NCI-H1436 (cell line): Measurements from ENCODE around the gene CCDC142.
A peak's percentile ranks its signal among the peaks of the same experiment; 100 is the strongest.

ENCODE experiments used
- DNase-seq: peaks from one replicate; lab custom pipeline; 2025; lab: John Stamatoyannopoulos, UW

CCDC142 gene

DNA sequence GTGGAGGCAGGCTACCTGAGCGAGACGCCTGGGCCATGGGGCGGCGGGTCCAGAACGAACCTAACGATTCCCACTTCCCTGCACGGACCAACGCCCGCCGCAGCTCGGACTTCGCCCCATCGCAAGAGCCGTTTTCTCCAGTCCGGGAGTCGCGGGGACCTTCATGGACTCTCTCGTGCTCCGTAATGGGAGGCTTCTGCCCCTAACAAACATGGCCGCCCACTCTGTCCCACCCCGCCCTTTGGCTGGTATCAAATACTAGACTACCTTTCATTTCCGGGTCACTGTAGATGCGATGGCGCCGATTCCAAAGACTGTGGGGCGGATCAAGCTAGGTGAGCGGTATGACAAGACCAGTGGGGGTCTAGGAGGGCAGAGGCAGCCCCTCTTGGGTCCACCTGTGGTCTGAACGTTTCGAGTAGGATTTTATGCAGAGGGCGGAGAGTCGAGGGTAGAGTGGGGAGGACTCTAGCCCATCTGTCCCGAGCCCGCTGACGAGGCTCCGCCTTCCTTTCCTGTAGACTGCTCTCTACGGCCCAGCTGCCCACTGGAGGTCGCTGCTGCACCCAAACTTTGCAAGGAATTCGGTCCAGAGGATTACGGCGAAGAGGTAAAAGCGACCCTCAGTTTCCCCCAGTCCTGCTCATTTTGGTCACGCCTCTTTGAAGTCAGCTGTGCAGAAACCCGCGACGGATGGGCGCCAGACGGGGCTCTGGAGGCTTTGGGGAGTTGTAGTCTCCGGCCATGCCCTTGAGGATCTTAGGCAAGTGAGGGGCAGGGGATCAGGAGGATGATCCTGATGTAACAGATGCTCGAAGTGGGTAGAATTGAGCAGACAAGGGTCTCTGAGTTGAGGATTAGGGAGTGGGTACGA lies at the start of gene CCDC142, which contains the start of gene TTC31:
TSS of gene CCDC142 (minus strand) at position 198 of the 874 bp plus-strand sequence. CDS start at position 37, 161 bp downstream.
TSS of gene TTC31 (plus strand) at position 281 of the 874 bp plus-strand sequence. CDS start at position 296, 15 bp downstream.
- DNase-seq: peak; percentile 92

DNA sequence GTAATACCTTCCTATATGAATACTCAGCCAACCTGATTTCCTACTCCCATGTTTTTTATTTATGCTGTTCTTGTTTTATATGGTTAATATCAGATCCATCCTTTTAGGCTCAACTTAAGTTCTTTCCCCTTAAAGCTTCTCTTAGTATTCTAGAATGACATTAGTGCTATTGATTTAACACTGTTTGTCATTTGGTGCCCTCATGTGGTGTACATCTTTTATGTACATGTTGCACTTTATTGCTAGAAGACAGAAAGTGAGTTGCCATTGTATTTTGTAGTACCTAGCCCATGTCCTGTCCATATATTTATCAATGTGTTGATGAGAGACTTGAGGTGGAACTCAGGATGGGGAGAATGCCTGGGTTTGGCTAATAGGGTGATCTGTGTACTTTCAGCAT lies 49.4 kb upstream of the CCDC142 start:
- DNase-seq: no peak

DNA sequence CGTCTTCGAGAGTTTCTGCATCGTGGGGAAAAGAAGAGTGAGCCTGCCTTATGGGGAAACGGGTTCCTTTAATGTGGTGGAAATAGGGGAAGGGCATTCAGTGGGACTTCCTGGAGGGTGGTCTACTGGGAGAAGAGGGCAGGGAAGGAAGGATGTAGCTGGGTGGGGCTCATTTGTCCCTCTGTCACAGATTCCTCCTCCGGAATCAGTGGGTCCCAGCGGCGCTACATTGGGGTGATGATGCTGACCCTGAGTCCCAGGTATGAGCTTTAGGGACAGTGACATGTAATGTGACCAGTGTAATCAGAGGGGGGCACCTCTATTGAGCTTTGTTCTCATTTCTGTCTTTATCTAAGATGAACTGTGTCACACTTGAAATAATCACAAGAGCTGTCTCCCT lies 48.9 kb upstream of the CCDC142 start:
- no peak for DNase-seq

DNA sequence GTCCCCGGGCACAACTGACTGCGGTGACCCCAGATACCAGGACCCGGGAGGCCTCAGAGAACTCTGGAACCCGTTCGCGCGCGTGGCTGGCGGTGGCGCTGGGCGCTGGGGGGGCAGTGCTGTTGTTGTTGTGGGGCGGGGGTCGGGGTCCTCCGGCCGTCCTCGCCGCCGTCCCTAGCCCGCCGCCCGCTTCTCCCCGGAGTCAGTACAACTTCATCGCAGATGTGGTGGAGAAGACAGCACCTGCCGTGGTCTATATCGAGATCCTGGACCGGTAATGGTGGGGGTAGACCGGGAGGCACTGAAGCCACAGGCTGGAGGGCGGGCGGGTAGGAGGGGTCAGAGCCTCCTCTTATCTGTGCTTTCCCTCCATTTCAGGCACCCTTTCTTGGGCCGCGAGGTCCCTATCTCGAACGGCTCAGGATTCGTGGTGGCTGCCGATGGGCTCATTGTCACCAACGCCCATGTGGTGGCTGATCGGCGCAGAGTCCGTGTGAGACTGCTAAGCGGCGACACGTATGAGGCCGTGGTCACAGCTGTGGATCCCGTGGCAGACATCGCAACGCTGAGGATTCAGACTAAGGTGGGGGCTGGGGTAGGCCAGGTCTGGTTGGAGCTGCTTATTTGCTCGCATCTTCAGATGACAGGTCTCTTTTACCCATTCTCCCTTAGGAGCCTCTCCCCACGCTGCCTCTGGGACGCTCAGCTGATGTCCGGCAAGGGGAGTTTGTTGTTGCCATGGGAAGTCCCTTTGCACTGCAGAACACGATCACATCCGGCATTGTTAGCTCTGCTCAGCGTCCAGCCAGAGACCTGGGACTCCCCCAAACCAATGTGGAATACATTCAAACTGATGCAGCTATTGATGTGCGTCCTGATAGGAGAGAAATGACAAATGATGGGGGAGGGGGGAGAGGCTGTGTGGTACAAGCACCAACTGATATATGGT lies 47.7 kb upstream of the CCDC142 start:
- no peak for DNase-seq

- peak; percentile 97 for DNase-seq
Measured at GRCh38 chr2:74529357-74530238, 46.8 kb upstream of the CCDC142 start, which contains the start of the genes AUP1 and HTRA2. AUP1 (minus strand) TSS chr2:74529706; CDS start chr2:74529629, 77 bp downstream. HTRA2 (plus strand) TSS chr2:74529933; CDS start chr2:74530007, 74 bp downstream.

DNA sequence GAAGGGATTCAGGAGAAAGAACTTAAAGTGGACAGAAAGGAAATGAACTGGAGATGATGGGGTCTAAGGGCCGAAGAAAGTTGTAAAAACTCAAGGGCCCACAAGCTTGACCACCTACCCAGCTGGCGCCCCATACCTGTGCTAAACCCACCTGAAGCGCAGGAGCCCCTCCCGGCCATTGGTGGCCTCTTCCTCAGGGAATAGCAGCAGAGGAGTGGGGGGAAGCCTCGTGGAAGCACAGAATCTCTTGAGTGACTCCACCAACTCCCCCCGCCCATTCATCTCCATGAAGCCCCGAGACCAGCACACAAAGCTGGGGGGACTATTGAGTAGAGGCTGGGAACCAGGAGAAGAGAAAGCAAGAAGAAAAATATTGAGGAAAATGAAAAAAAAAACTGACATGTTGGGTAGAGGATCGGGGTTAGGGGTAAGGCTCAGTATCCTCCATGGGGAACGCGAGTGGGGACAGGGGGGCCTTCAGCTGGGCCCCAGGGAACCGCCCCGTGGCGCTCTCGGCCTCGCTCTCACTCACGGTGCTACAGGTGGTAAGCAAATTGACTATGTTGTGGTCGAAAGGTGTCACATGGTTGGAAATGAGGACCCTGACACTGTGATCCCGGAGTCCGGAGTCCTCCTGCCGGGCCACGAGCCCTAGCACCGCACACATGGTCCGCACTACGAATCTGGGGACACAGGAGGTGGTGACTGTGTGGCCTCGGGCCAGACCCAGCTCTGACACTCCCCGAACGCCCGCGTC lies 46.0 kb upstream of the CCDC142 start:
- no peak for DNase-seq

GRCh38 chr2:74527741-74528140 lies 44.9 kb upstream of the CCDC142 start:
- DNase-seq: no peak

- DNase-seq: no peak
Measured at GRCh38 chr2:74526649-74527230, 43.9 kb upstream of the CCDC142 start.

GRCh38 chr2:74525717-74526648 lies 43.2 kb upstream of the CCDC142 start, which contains the start of gene DQX1:
DQX1 (minus strand) TSS chr2:74526231; CDS start chr2:74525729, 502 bp downstream.
- DNase-seq: no peak

DNA sequence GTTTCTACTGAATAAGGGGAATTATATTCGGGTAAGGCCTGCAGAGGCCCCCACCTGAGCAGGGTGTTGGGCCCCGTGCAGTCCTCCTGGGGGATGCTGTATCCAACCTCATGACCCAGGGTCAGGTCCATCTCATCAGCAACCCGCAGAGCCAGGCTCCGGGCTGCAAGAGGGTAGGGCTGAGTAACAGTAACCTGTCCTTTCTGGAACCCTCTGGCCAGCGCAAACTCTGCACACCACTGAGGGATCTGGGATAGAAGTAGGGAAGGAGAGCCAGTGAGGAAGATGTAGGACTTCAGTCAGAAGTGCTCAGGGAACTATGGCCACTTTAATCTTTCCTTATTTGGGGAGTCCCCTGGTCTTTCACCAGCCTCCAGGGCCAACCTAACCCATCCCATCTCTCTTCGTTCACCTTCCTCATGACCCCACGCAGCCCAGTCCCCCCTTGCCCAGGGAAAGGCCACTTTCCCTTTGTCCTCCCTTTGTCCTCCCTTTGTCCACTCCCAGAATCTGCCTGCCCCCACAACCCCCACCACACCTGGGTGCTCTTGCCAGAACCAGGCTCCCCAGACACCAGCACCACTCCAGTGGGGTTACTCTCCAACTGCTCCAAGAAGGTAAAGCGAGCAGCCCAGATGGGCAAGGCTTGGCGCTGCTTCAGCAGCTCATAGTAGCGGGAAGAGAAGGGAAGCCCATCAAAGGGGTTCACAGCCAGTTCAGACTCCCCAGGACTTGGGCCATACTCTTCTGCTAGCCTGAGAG lies 42.3 kb upstream of the CCDC142 start:
- no peak for DNase-seq

DNA sequence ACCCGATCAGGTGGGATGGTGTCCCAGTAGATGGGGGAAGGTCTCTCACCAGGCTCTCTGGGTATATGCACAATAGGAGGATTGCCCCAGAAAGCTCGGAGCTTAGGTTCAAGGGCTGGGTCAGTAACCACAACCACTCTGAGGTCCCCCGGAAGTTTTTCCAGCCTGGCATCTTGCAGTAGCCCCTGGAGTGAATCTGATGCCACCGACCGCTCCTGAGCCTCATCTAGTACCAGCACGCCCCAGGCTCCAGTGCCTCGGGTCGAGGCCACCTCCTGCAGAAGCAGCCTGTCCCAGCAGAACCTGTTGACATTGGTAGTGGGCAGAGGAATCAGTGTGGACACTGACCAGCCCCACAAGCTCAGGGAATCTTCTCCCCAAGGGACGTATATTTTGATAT lies 41.2 kb upstream of the CCDC142 start:
- DNase-seq: no peak

DNA sequence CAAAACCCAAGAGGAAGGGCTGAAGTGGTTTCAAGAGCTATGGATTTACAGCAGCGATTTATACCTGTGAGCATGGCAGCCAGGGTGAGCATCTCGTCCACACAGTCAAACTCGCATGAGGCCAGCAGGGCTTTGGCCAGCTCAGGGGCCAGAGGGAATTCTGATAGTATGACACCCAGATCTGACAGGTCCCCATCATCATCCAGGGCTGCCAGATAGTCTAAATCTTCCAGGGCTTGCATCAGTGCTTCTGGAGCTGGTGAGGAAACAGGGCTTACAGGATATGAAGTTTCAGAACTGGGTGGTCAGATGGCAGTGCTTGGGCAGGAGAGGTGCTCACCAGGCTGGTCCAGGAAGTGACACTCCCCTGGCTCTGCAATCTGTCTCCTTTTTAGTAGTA lies 39.7 kb upstream of the CCDC142 start:
- no peak for DNase-seq

DNA sequence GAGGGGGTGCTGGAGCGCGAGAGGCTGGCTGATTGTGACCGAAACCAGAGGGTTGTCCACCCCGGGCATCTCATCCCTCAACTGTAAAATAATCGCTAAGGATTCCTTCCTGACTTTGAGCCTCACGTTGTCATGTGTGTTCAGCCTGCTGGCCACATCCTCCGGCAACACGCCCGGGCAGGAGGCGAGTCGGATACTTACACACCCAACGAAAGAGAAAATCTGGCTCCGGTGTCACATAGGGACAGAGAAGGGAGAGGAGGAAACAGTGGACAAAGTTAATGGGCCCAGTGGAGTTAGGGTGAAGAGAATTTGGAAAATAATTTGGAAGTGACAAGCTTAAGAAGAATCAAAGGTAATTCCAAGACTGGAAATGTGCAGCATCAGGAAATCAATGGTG lies 33.9 kb upstream of the CCDC142 start:
- no peak for DNase-seq

GRCh38 chr2:74515981-74516633 lies 33.3 kb upstream of the CCDC142 start:
- DNase-seq: no peak

DNA sequence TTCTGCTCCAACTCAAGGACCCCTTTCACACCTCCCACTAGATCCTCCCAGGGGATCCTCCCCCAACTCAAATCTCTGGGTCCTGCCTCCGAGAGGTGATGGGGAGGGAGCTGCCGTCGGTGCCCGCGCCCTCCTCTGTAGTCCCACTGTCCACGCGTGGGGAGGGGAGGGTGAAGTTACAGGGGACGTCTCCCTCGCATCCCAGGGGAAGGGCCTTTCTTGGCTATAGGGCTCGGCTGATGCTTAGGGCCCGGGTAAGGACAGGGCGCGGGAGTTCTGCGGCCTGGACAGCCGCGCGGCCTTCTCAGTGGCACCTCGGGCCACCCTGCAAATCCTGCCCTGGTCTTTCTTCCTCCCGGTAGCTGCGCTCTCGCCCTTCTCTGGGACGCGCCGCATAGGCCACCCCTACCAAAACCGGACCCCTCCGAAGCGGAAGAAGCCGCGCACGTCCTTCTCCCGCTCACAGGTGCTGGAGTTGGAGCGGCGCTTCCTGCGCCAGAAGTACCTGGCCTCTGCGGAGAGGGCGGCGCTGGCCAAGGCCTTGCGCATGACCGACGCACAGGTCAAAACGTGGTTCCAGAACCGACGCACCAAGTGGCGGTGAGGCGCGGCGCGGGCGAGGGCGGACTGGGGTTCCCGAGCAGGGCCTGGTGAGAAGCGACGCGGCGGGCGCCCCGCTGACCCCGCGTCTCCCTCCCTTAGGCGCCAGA lies 32.6 kb upstream of the CCDC142 start:
- no peak for DNase-seq

DNA sequence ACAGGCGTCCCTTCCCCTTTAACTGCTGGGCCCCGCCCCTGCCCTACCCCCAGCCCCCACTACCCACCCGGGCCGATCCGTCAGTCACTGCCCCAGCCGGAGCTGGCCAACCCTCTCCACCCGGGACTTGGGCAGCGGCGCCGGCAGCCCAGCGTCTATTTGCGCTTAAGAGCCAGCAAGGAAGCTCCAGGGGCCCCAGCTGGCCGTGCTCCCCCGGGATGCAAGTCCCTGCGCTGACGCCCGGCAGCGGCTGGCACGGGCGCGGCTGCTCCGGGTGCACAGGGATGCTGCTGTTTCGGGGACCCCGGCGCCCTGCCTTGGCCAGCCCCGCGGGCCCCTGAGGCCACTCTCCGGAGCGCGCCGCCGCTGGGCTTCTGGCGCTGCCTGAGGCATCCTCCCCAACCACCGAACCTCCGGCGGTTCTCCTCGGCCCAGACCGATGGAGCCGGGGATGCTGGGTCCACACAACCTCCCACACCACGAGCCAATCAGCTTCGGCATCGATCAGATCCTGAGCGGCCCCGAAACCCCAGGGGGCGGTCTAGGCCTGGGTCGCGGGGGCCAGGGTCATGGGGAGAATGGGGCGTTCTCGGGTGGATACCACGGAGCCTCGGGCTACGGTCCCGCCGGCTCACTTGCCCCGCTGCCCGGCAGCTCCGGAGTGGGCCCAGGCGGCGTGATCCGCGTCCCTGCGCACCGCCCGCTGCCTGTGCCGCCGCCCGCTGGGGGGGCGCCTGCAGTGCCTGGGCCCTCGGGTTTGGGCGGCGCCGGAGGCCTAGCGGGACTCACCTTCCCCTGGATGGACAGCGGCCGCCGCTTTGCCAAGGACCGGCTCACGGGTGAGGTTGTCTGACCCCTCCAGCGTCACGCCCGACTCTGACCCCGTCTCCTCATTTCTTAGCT lies 31.8 kb upstream of the CCDC142 start, which contains the start of gene TLX2:
TSS of gene TLX2 (plus strand) at position 83 of the 903 bp plus-strand sequence. CDS start at position 440, 357 bp downstream.
- peak; percentile 17 for DNase-seq
